IgD-negative memory B cell (primary cell): ENCODE measurements around the gene EPHA2. TPM values are rescaled to one million over a fixed set of nuclear protein-coding genes. Genes with fewer than 3 reads are reported as not detected.

Source experiments
- H3K27ac Mint-ChIP-seq, 3 donors: one replicate each; pipeline ENCODE4 v1.8.0; 2020 to 2022; ENCODE audit warnings: mild to moderate bottlenecking in 3 of 3, mixed read lengths in 3 of 3, moderate library complexity in 1 of 3
- H3K27me3 Mint-ChIP-seq: one replicate; pipeline ENCODE4 v1.8.0; 2021; ENCODE audit warnings: mixed read lengths
- H3K36me3 Mint-ChIP-seq: one replicate; pipeline ENCODE4 v1.8.0; 2020; ENCODE audit warnings: mild to moderate bottlenecking, mixed read lengths
- H3K4me1 Mint-ChIP-seq, 3 donors: one replicate each; pipeline ENCODE4 v1.8.0; 2020 to 2022; ENCODE audit warnings: mixed read lengths in 3 of 3, mild to moderate bottlenecking in 1 of 3
- H3K4me3 Mint-ChIP-seq, 4 donors: one replicate each; pipeline ENCODE4 v1.8.0; 2020 to 2022; ENCODE audit warnings: mild to moderate bottlenecking in 4 of 4, mixed read lengths in 4 of 4, moderate library complexity in 3 of 4
- H3K9me3 Mint-ChIP-seq, 3 donors: one replicate each; pipeline ENCODE4 v1.8.0; 2020 to 2021; ENCODE audit warnings: mixed read lengths in 3 of 3, mild to moderate bottlenecking in 1 of 3
- polyA plus RNA-seq: library from polyadenylated mRNA; unstranded; fragments of 300-500 nt; fragmentation: Illumina TruSeq; gene quantifications from one replicate; pipeline ENCODE4 v1.2.3, GENCODE V29; 2021

The EPHA2 gene
- polyA plus RNA-seq, 1 donor from 2014 or later: not detected

DNA sequence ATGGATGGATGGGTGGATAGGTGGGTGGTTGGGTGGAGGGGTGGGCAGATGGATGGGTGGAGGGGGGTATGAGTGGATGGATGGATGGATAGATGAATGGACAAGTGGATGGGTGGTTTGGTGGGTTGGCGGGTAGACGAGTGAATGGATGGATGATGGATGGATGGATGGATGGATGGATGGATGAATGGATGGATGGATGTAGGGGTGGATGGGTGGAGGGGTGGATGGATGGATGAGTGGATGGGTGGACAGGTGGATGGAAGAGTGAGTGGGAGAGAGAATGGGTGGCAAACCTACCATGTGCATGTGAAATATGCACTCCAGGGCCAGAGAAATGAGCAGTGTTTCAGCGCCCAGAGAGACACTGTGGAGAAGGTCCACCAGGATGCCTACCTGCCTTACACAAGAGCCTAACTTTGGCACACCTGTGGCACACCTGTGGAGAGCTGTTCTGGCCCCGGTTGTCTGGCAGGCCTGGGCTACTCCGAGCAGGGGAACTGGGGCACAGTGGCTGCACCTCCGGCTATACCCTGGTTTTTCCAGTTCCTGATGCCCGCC is 12.8 kb downstream of the EPHA2 start:
- Mint-ChIP-seq H3K4me3 (no peak overlapping the region), H3K27ac (no peak overlapping the region), H3K36me3 (no peaks in the 10 kb centered on the region), H3K9me3 (no peaks in the 10 kb centered on the region), H3K27me3 (peaks cover 14% of the 10 kb centered on the region), H3K4me1 (no peaks in the 10 kb centered on the region)

DNA sequence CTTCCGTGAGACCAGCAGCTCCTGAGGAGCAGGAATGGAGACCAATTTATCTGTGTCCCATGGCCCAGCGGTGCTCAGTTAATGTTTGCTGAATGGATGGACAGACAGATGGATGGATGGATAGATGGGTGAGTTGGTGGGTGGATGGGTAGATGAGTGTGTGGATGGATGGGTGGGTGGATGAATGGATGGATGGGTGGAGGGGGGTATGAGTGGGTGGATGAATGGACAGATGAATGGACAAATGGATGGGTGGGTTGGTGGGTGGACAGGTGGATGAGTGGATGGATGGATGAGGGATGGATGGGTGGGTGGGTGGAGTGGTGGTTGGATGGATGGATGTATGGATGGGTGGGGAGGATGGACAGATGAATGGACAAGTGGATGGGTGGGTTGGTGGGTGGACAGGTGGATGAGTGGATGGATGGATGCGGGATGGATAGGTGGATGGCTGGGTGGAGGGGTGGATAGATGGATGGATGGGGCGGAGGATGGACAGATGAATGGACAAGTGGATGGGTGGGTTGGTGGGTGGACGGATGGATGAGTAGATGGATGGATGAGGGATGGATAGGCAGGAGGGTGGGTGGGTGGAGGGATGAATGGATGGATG is 13.4 kb downstream of the EPHA2 start:
- no peak overlapping the region for H3K27ac Mint-ChIP-seq
- peaks cover 12% of the 10 kb centered on the region for H3K27me3 Mint-ChIP-seq
- H3K4me1 Mint-ChIP-seq: no peaks in the 10 kb centered on the region
- no peaks in the 10 kb centered on the region for H3K9me3 Mint-ChIP-seq
- no peak overlapping the region for H3K4me3 Mint-ChIP-seq
- no peaks in the 10 kb centered on the region for H3K36me3 Mint-ChIP-seq

DNA sequence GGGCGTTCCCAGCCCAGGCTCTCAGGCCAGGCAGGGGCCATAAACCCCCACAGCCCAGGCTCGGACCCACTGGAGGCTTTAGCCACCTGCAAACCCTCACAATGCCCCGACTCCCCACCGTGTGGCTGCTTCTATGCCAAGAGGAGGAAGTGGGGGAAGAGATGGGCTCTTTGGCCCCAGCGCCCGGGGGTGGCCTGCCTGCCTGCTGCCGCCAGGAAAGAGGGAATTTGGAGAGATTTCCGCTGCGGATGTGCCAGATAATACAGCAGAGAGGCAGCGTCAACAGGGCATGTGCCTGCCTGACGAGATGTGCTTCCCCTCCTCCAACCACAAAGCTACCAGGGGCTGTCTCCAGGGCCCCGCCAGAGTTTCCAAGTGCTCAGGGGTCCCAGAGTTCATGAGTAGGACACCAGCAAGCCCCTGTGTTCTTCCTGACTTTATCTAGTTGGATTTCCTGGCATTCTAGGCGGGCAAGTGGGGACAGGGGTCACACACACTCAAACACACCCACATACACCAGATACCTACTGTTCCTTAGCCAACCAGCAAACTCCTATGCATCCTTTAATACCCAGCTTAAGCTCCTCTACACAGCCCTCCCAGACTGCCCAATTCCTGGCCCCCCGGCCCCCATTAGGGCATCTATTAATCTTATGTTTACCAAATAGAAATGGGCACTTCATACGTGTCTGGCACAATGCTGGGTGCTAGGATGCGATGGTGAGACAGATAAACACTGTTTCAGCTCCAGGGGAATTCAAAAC is 14.1 kb downstream of the EPHA2 start:
- H3K27me3 Mint-ChIP-seq: peaks cover 9% of the 10 kb centered on the region
- H3K27ac Mint-ChIP-seq: no peak overlapping the region
- H3K4me3 Mint-ChIP-seq: no peak overlapping the region
- H3K4me1 Mint-ChIP-seq: no peaks in the 10 kb centered on the region
- no peaks in the 10 kb centered on the region for H3K9me3 Mint-ChIP-seq
- no peaks in the 10 kb centered on the region for H3K36me3 Mint-ChIP-seq

DNA sequence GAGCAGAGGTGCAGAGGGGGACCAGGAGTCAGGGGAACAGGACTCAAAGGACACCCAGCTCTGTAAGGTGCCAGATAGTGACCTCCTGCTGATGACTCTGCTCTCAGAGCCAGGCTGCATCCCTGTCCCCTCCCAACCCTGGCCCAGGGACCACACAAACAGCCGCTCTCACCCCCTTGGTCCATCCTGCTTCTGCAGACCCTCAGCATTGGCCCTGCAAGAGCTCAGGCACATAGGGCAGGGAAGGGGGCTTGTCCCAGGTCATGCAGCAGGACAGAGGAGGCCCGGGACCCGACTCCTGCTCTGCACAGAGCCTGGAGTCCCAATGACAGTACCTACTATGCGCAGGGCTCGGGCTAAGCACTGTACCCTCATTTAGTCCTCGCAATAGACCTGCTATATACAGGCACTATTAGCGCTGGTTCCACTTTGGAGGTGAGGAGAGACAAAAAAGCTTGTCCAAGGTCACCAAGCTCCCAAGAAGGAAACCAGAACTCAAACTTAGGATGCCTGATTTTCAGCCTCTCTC is 15.7 kb downstream of the EPHA2 start:
- no peaks in the 10 kb centered on the region for H3K4me1 Mint-ChIP-seq
- H3K9me3 Mint-ChIP-seq: no peaks in the 10 kb centered on the region
- no peak overlapping the region for H3K4me3 Mint-ChIP-seq
- no peak overlapping the region for H3K27ac Mint-ChIP-seq
- peaks cover 8% of the 10 kb centered on the region for H3K27me3 Mint-ChIP-seq
- no peaks in the 10 kb centered on the region for H3K36me3 Mint-ChIP-seq

DNA sequence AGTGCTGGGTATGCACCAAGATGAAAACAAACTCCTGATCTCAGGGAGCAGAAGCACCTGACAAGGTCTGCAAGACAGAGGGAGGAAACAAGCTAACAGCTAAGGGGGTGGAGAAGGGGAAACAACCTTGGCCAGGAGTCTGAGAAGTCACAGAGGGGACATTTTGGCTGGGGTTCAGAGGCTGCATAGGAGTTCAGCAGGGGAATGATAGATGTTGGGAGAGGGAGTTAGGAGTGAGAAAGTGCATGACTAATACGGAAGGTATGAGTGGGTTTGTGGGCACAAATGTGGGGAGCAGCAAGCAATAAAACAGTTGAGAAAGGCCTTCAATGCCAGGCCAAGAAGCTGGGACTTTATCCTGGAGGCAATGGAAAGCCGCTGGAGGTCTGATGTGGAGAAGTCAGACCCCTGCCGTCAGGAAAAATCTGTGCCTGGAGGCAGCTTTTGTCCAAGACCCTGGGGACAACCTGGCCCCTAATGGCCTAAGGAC is 16.4 kb downstream of the EPHA2 start:
- Mint-ChIP-seq H3K36me3 (no peaks in the 10 kb centered on the region), H3K27me3 (peaks cover 8% of the 10 kb centered on the region), H3K9me3 (no peaks in the 10 kb centered on the region), H3K4me1 (no peaks in the 10 kb centered on the region), H3K4me3 (no peak overlapping the region), H3K27ac (no peak overlapping the region)

DNA sequence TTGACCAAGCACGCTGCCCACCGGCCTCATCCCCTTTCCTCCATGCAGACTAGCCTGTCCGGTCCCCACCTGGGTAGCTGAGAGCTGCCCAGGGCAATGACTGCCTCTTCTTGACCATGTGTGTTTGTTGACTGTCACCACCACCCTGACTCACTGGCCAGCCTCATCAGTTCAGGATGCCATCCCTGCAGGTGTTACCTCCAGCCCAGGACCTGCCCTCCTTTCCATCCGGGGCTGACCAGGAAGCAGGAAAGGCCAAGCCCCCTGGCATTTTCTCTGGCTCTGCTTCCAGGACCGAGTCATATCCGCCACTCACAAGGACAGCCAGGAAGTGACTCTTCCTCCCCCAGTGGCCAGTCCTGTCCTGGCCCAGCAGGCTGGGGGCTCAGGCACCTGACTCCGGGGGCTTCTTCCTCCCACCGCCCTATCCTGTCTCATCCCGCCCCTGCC is 17.1 kb downstream of the EPHA2 start:
- Mint-ChIP-seq H3K27ac (no peak overlapping the region), H3K4me1 (no peaks in the 10 kb centered on the region), H3K27me3 (peaks cover 8% of the 10 kb centered on the region), H3K9me3 (no peaks in the 10 kb centered on the region), H3K4me3 (no peak overlapping the region), H3K36me3 (no peaks in the 10 kb centered on the region)

DNA sequence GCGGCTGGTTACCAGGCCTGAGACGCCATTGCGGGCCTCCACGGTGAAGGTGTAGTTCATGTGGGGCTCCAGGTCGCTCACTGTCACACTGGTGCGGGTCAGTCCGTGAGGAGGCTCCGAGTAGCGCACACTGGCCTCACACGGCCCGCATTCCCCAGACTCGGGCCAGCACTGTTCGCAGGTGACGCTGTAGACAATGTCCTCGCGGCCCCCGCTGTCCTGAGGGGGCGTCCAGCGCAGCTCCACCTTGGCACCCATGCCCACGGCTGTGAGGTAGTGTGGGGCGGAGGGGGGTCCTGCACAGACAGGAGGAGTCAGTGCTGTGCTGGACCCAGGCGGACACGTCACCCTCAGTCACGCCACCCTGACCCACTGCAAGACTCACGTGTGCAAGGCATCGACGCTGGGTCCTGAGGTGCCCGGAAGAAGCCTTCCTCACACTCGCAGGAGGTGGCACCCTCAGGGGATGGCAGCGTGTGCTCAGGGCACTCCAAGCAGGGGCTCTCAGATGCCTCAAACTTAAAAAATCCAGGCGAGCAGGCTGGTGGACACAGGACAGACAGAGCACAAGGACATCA is 17.9 kb downstream of the EPHA2 start:
- Mint-ChIP-seq H3K36me3 (no peaks in the 10 kb centered on the region), H3K9me3 (no peaks in the 10 kb centered on the region), H3K4me3 (no peak overlapping the region), H3K27me3 (peaks cover 8% of the 10 kb centered on the region), H3K27ac (no peak overlapping the region), H3K4me1 (no peaks in the 10 kb centered on the region)

DNA sequence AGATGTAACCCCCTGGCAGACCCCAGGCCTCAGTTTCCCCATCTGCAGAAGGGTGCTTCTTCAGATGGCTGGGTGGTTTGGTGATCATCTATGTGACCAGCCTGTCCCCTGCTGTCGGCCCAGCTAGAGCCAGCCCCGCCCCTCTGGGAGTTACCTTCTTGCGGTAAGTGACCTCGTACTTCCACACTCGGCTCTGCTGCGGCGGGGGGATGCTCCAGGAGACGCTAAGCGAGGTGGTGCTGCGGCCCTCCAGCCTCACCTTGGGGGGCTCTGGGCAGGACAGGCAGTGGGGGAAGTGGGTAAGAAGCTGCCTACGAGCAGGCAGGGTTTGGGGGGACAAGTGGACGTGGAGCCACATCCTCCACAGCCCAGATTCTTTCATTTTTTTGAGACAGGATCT is 20.4 kb downstream of the EPHA2 start:
- no peaks in the 10 kb centered on the region for H3K4me1 Mint-ChIP-seq
- H3K27me3 Mint-ChIP-seq: peaks cover 5% of the 10 kb centered on the region
- no peak overlapping the region for H3K27ac Mint-ChIP-seq
- no peaks in the 10 kb centered on the region for H3K36me3 Mint-ChIP-seq
- H3K9me3 Mint-ChIP-seq: no peaks in the 10 kb centered on the region
- H3K4me3 Mint-ChIP-seq: peak overlapping the region in 1 of 4 donors; percentile 39

DNA sequence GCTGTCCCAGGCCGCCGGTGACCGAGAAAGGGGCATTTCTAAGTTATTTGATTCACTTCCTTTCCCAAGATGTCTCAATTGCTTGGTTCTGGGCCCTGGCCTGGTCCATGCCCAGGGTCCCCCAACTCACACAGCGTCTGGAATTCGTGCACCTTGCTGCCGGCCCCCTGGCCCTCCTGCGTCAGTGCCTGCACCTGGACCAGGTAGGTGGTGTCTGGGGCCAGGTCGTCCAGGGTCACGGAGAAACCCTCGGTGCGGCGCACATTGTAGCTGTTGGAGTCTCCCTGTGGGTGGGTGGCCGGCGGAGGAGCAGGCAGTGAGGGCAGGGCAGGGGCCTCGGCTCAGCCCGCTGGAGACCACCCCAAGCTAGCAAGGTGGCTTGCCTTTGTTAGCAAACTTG is 21.0 kb downstream of the EPHA2 start:
- H3K36me3 Mint-ChIP-seq: no peaks in the 10 kb centered on the region
- no peaks in the 10 kb centered on the region for H3K9me3 Mint-ChIP-seq
- H3K4me3 Mint-ChIP-seq: no peak overlapping the region
- H3K27ac Mint-ChIP-seq: no peak overlapping the region
- H3K4me1 Mint-ChIP-seq: no peaks in the 10 kb centered on the region
- H3K27me3 Mint-ChIP-seq: peaks cover 5% of the 10 kb centered on the region

DNA sequence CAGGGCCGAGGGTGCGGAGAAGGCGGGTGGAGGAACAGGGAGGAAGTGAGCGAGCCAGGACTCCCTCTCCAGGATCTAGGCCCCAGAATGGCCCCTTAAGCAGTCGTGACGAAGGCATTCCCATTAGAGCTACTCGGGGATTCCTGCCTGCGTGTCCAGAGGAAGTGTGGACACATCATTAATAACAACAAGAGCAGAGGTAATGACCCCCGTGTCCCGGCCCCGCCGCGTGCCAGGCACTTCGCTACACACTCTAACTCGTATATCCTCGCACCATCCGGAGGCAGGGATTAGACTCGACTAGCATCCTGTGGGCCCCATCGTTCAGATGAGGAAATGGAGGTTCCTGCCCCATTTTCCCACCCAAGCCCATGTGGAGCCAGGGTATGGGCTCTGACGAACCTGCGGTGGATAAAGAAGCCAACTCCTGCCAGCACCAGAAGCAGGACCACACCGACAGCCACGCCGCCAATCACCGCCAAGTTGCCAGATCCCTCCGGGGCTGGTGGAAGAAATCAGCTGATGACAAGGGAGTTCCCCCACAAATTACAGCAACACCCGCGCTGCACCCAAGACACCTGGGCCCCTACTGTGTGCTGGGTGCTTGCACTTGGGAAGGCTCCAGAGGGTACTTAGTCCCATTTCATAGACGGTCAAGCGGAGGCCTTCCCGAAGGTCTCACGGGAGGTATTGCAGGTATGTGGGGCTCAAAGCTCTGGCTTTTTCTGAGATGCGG is 21.6 kb downstream of the EPHA2 start:
- Mint-ChIP-seq H3K4me3 (no peak overlapping the region), H3K4me1 (no peaks in the 10 kb centered on the region), H3K27me3 (peaks cover 4% of the 10 kb centered on the region), H3K36me3 (no peaks in the 10 kb centered on the region), H3K27ac (no peak overlapping the region), H3K9me3 (no peaks in the 10 kb centered on the region)

DNA sequence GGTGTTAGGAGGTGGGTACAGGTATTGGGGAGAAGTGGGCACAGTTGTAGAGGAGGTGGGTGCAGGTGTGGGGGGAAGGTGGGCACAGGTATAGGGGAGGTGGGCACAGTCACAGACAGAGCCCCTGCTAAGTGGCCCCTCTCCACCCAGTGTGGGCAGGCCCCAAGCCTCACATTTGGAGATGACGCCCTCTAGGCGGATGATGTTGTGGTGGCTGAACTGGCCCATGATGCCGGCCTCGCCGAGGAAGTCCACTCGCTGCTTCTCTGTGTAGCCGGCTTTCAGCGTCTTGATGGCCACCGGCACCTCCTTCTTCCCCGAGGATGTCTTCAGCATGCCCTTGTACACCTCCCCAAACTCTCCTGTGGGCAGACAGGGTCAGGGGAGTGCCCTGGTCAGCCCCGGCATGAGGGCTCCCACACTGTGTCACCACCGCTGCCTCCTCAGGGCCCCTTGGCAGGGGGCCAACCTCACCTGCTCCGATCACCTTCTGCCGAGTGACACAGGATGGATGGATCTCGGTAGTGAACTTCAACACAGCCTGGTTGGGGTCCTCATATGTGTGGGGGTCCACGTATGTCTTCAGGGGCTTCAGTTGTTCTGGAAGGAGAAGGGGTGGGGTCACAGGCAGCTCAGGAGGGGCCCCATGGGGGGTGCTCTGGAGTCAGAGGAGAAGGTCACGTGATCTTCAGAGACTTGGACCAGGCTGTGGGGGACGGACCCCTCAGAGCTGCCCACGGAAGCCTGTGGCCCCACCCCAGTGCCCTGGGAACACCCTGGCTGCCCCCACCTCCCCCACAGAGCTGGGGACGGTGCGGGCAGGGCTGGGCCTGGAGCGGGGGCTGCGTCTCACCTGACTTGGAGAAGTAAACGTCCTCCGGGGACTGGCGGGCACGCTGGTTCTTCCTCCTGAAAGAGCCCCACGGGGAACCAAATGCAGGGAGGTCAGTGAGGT is 22.6 kb downstream of the EPHA2 start:
- Mint-ChIP-seq H3K4me3 (no peak overlapping the region), H3K27me3 (peaks cover 10% of the 10 kb centered on the region), H3K27ac (no peak overlapping the region), H3K4me1 (no peaks in the 10 kb centered on the region), H3K9me3 (no peaks in the 10 kb centered on the region), H3K36me3 (peaks cover 3% of the 10 kb centered on the region)

DNA sequence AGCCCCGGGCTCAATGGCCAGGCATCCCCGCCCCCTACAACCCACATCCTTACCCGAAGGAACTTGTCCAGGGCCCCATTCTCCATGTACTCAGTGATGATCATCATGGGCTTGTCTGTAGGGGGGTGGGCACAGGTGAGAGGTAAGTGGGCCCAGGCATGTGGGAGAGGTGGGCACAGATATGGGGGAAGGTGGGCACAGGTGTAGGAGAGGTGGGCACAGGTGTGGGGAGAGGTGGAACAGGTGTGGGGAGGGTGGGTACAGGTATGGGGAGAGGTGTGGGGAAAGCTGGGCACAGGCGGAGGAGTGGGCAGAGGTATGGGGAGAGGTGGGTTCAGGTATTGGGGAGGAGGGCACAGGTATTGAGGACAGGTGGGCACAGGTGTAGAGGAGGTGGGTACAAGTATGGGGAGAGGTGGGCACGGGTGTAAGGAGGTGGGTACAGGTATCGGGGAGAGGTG is 23.5 kb downstream of the EPHA2 start:
- no peaks in the 10 kb centered on the region for H3K9me3 Mint-ChIP-seq
- H3K27ac Mint-ChIP-seq: no peak overlapping the region
- peaks cover 15% of the 10 kb centered on the region for H3K27me3 Mint-ChIP-seq
- peaks cover 3% of the 10 kb centered on the region for H3K36me3 Mint-ChIP-seq
- H3K4me3 Mint-ChIP-seq: no peak overlapping the region
- H3K4me1 Mint-ChIP-seq: no peaks in the 10 kb centered on the region

DNA sequence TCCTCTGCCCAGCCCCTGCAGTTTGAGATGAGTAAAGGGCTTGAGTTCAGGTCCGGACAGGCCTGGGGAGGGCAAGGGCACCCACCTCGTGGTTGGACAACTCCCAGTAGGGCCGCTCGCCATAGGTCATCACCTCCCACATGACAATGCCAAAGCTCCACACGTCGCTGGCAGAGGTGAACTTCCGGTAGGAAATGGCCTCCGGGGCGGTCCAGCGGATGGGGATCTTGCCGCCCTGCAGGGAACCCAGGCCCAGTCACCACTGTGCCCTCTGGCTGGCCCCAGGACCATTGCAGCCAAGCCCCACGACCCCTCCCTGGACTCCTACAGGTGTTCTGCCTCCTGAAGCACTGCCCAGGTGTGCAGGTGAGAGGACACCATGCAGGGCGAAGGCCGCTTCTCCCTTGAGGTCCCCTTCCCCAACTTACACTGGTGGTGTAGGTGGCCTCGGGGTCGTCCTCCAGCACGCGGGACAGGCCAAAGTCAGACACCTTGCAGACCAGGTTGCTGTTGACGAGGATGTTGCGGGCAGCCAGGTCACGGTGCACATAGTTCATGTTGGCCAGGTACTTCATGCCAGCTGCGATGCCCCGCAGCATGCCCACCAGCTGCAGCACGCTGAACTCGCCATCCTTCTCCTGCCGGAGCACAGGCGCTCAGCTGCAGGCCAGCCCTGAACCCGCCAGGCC is 24.1 kb downstream of the EPHA2 start:
- Mint-ChIP-seq H3K4me3 (no peak overlapping the region), H3K9me3 (no peaks in the 10 kb centered on the region), H3K27me3 (peaks cover 21% of the 10 kb centered on the region), H3K4me1 (no peaks in the 10 kb centered on the region), H3K36me3 (peaks cover 3% of the 10 kb centered on the region), H3K27ac (no peak overlapping the region)
